Measurements from ENCODE around the gene MAB21L1.

MAB21L1 gene

DNA sequence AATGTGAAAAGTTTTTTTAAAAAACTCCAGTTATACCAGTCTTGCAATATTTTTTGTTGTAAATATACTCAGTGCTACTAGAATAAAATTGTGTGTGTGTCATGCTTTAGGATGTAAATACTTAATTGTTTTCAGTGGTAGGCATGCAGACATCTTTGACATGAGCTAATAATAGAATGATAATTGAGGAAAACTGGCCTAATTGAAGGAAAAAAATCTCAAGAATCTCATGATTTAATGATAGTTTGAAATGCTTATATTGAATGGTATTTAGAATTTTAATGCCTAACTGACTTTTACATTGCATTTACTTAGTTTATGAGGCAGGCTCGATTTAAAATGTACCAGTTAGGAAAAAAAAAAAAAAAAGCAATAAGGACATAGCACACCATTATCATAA is 3.2 kb upstream of the MAB21L1 start:
- DNase-seq (ENCODE audit: low read depth in 2 of 2) = no peak

DNA sequence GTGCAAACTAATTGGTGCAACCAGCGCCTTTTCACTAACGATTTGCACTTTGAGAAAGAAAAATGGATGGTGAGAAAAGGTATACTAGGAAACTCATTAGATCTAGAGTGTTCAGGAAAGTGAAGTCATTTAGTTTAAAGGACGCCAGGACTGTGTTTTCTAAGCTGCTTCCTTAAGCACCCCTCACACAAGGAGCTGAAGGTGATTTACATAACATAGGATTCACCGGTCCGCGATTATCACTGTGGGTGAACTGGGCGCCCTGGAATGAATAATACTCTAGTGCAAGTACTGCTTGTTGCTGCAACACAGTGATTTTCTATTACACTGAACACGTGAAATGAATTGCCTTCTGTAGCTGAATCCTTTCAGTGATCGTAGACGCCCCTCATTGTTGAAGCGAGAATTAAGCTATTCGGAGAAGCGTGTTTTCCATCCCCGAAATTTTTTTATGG is 2.6 kb upstream of the MAB21L1 start:
- no peak for DNase-seq (ENCODE audit: low read depth in 2 of 2)

DNA sequence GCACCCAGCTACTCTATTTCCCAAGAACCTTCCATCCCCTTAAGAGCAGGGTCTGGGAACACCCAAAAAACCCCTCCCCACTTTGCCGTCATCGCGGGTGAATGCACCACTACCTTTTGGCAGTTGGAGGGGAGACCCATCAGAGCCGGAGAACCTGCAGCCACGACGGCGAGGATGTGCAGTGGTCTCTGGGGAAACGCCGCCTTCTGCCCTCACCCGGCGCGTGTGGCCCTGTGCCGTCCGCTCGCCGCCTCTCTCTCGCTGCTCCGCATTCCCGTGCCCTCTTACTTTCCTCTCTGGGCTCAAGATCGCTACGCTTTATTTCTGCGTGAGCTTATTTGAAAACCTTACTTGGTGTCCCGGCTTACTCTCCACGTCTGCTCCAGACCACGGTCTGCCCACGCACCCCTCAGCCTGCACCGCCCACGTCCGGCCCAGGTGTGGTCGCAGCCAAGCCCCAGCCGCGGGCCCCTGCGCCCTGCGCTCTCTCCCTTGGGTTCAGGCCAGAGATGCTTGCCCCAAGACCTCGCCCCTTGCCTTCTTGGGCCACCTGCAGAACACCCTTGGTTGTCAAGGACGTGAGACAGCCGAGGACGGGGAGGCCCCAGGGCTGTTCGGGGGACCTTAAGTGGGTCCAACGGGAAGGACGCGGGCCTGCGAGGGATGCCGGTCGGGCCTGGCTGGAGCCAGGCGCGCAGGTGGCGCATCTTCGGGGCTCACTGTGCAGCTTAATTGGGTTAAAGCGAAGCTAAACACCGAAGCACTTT is 2.0 kb upstream of the MAB21L1 start:
- DNase-seq (ENCODE audit: low read depth in 2 of 2) = no peak

DNA sequence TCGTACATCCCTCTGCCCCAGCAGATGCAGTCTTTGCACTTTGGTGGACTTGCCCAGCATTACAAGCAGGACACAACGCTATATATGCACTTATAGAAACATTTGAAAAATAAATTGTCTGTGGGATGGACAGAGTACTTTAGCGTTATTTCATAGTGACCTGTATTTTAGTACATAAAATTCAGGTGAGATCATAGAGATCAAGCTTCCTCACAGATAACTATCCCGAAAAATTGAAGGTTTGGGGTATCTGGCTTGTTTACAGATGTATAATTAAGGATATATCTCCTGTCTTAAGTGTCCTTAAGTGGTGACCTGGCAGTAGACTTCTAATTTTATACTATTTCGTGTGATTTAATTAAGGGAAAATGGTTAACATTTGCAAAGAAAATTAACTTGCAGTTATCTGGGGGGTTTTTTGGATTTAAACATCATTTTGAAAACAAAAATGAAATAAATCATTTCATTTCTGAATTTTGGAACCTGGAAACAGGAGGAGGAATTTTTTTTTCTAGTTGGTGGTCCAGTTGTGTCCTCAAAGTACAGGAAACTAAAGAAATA is 977 bp upstream of the MAB21L1 start:
- DNase-seq (ENCODE audit: low read depth in 2 of 2) = no peak

DNA sequence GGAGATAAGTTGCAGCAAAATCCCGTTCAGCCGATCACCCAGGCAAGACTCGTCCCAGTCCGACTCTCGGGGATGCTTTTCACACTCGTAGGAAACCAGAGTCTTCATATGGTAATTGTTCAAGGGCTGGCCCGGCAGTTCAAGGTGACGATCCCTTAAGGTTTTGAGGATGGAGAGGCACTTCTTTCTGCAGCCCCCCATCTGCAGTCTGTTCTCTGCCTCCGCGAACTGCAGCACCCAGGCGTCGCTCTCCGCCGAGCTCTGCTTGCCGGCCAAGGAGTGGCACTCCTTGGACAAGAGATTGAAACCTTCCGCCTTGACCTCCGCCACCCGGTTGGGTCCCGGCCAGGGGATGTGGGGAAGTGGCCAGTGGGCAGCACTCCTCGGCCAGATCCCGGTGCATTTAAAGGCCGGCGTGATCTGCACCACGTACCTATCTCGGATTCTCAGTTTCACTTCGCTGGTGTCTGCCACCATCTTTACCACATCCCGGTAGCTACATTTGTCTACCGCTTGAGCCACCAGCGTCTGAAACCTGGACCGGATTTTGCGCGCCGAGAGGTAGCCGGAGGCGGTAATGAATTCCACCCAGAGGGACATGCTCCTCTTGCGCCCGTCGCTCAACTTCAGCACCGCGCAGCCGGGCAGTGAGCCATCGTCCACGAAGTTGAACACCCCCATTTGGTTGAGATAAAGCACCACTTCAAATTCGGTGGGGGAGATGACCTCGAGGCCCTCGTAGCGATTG is 1.1 kb downstream of the MAB21L1 start:
- no peak for DNase-seq (ENCODE audit: low read depth in 2 of 2)

DNA sequence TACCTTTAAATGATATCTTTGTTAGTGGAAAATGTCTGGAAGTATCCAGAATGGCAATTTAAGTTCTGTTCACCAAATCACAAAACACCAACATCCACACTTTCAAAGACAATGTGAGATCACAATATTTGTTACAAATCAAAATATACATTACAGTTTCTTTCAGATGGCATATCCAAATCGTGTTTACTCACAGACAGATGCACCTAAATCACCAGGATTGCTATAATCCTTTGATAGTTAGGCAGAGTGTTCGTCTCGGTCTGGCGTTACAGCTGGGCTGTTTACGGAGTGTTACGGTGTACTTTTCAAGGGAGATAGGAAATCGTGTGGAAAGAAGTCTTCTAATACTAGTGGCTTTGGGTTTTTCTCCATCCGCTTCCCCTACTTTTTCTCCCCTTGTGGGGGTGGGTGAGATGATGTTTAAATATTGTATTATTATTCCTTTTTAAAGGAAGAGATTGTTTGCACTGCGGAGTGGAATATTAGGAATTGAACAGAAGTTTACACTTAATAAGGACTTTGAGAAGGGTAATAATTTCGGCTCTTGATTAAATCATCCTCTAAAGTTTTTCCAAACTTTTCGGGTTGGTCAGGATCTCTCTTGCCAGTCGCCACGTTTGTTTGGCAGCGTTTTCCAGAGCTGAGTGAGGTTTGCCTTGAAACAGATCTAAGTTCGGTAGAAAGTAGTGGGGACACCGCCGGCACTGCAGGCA is 1.8 kb downstream of the MAB21L1 start:
- DNase-seq (ENCODE audit: low read depth in 2 of 2) = no peak

DNA sequence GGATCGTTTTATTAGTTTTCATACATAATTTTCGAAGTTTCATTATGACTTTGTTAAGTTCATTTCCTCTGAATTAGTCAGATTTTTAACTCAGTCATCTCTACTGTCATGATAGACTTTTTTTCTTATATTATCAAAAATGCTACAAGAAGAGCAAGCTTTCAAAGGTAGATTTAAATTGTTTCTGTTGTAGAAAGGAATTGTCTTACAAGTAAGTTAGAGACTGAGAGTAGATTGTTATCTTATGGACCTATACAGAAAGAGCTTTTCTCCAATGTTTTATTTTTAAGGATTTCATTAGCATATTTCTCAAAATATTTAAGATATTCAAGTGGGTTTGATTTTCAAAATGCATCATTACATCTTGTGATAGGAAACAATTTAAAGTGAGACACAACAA is 2.7 kb downstream of the MAB21L1 start:
- no peak for DNase-seq (ENCODE audit: low read depth in 2 of 2)

DNA sequence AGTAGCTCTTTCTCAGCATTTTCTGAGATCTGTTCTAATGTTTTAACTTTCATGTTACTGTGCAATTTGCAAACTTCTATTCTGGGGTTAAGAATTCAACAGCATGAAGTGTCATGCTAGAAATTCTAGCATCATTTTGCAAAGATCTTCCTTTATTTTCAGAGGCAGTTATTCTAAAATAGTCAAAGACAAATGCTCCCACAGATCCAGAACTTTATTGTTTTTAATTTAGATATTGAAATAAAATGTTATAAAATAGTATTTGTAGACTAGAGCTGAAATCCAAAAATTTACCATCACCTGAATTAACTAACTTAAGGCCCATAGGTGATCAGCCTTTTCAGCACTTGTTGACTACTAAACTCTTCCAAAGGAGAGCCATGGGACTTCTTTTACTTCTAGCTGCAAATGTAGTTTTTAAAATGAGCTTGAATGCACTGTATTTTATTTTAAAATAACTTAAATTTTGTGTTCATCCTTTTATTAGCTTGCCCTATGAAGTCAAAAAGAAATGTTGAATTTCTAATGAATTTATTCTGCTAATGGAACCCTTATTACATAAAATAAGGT is 3.2 kb downstream of the MAB21L1 start:
- DNase-seq (ENCODE audit: low read depth in 2 of 2) = no peak

DNA sequence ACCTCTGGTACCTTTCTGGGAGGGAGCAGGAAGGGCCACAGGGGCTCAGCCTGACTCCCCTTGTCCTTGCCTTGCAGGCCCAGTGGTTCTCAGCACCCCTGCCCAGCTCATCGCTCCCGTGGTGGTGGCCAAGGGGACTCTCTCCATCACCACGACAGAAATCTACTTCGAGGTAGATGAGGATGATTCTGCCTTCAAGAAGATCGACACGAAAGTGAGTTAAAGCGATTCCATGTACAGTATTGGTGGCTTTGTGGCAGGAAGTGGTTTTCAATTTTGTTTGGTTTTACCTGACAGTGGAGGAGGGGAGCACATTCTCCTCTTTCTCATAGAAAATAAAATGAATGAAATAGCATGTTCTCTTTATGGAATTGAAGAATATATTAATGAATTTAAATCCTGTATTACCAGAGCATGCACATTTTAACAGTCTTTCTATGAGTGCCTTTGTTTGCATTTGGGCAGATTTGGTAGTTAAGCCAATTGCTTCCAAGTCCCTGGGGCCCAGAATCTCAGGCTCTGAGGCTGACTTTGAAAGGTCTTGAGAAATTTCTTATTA is 4.1 kb downstream of the MAB21L1 start:
- DNase-seq (ENCODE audit: low read depth in 2 of 2) = no peak

DNA sequence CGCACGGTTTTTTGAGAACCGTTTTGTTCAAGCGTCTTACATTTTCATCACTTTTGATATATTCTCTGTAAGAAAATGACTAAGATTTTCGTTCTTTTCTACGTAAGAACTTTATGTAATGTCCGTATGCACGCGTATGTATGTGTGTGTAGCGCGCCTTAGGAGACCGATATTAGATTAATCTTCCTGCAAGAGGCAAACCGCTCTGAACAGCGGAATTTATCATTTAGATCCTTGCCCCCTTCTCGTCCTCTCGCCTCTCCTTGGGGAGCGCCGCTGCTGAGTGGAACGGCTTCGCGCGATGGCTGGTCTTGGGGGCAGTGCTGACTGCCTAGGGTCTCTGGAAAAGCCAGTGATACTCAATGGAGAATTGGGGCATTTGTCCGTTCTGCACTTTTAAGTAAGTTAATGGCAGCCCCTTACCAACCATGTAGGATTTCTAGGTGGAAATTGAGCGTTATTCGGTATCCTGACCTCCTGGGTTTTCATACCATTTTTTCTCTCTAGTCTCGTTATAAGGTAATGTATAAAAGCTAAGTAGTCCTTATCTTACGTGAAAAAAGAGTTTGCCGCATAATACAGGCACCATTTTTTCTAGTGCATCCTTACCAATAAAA is 4.7 kb downstream of the MAB21L1 start:
- DNase-seq (ENCODE audit: low read depth in 2 of 2) = no peak

DNA sequence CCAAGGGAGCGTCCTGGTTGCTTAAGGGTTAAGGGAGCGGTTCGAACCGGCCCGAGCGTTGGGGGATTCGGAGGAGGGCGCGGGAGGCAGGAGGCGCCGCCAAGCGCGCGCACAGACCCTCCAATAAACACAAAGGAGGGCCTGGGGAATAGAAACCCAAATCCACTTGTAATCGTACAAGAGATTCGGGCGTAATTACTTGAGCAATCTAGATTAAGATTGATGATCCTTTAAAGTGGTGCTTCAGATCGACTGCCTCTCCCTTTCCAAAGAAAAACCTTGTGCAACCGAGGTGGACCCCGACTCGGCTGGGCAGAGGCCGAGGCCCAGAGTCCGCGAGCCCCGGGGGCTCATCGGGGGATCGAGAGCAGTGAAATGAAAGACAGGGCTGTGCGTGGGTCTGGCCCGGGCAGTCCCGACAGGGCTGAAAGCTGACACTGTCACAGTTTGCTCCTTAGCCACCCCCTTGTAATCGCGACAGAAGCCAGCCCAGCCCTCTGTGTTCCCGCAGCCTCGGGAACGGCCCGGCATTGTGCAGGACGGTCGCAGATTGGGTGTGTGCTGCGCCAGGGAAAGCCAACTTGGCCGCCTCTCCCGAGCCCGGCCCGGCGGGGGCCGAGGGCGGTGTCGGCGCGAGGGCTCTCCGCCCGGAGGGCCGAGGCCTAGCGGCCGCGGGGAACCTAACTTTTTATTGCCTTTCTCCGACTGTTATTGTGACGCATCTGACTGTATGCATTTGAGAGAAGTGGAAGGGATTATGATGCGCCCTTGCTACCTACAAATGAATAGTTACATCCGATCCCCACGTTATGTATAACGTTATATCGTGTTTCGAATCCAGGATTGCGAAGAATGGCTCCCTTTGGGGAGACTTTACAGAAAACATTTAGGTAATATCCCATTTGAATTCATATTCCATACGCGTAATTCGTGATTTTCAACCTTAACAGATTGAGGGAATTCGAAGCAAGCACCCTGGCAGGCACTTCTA is 5.5 kb downstream of the MAB21L1 start:
- no peak for DNase-seq (ENCODE audit: low read depth in 2 of 2)

DNA sequence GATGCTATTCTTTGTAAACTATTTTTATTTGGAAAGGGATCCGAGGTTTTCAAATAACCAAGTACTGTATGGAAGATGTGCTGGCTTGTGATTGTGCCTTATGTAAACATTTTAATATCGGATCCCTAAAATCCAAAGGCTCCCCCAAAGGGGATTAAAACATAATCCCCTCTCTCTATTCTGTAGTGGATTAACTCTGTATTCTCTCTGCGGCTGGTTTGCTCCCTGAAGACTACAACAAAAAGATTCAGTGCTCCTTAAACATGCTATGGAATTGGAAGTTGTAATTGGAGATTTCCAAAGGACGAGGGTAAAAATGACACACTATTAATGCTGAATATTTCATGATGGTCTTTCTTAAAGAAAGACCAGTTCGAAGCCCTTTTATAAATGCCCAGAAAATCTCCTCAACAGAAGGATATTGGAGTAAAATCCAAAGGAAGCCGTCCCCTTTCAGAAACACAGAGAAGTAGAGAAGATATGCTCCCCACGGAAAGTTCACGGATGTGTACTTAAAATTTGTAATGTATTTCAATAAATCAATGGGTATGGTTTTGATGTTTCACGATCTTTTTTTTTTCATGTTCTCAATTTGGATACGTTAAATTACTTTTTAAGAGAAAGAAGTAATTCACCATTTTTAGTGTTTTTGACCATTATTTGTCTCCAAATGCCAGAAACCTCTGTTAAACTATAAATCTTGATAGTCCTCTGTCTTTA is 6.5 kb downstream of the MAB21L1 start:
- no peak for DNase-seq (ENCODE audit: low read depth in 2 of 2)

DNA sequence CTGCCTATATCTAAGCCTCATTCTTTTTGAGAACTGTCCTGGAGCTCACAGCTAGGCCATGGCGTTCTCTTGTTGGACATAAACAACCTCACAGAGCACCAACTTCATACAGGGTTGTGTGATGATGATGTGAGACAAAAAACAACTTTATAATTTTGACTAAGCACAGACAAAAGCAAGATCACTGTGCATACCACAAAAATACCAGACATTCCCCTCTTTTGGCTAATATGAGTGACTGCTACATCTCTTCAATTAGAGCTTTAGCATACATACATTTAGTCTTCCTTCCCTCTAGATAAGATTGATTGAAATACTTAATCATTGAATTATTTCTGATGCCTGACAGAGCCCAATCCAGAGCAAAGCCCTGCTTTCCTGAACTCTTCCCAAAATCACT is 8.3 kb downstream of the MAB21L1 start:
- no peak for DNase-seq (ENCODE audit: low read depth in 2 of 2)

DNA sequence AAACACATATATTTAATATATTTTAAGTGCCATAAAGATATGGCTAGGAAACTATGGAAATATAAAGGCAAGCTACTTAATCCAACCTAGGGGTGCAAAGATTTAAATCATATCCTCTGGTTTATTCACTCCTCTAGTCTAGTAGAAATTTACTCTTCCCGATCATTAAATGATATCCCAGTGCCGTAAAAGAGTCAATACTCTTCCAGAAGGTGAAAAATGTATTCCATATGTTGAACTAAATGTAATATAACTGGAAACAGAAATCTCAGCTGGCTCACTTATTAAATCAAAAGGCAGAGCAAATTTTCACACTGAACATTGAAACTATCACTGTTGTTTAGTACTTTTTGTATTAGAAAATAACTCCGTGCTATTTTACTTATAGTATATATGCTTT is 11.1 kb downstream of the MAB21L1 start:
- no peak for DNase-seq (ENCODE audit: low read depth in 2 of 2)

DNA sequence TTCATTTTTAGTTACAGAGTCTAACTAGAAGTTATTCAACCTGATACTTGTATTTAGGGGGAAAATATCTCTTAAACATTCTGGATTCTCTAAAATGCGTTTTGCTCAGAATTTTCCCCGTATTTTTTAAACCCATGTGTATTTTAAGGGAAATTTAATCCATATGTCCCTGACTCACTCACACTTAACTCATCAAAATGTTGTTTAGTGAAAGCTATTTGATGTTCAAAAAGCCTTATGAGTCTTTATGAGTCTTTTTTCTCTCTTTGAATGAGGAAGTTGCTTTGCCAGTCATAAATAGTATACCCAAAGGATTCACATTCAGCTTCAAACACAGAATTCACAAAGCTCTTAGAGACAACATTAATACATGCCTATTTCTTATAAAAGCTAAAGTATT is 16.4 kb downstream of the MAB21L1 start:
- no peak for DNase-seq (ENCODE audit: low read depth in 2 of 2)

DNA sequence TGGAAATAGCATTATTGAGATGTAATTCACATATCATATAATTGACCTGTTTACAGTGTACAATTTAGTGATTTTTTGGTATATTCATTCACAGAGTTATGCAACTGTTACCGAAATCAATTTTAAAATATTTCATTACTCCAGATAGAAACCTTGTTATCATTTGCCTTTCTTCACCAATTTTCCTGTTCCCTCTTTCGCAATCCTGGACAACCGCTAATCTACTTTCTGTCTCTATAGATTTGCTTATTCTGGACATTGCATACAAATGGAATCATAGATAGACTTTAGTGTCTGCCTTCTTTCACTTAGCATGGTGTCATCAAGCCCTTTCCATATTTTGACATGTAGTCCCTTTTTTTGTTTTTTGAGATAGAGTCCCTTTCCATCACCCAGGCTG is 19.2 kb downstream of the MAB21L1 start:
- no peak for DNase-seq (ENCODE audit: low read depth in 2 of 2)

DNA sequence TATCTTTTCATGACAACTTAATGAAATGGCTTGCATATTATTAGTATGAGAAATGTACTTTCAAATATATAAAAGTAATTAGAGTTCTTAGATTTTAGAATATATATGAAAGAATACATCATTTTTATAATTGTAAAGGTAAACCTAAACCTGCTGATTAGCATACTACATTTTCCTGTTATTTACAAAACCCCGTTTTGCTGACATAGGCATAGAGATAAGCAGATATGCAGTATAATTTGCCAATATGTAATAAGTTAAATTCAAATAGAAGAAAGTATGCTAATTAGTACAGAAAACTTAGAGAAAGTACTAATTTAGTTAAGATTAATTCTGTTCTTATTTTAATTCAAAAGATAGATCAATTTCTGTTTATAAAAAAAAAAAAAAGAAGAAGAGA is 21.5 kb downstream of the MAB21L1 start:
- no peak for DNase-seq (ENCODE audit: low read depth in 2 of 2)

DNA sequence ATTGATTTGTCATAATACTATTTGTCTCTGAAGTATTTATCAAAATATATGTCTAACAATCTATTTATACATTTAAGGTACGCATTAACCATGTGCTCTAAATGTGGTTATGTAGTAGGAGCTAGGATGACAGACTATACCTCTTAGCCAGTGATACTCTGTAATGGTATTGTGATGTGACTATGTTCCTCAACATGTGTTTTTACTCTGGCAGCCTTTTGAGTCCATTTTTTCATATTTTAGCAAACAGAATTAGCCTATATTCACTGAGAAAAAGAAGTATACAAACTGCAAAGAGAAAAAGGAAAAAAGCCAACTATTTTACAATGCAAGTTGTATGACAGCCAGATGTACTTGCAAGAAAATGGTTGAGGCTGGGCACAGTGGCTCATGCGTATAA is 26.7 kb downstream of the MAB21L1 start:
- DNase-seq (ENCODE audit: low read depth in 2 of 2) = no peak

DNA sequence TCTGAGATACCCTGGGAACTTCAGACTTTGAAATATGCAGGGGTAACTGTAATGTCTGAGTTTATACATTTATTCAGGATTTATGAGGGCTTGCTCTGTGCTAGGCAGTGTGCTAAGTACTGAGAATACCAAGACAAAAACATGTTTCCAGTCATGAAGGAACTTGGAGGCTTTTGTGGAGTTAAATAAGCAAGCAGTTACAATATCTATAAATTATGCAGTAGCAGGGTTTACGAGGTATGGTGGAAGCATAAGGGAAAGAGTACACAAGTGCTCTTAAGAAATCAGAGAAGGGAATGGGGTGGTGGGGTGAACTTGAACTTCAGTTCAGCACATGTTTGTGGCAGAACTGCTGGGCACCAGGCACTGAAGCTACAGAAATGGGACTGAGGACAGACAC is 28.0 kb downstream of the MAB21L1 start:
- DNase-seq (ENCODE audit: low read depth in 2 of 2) = no peak
